NB4 (cell line): Measurements from ENCODE around the gene DIP2C.

Experiments used
- DNase-seq: peaks from one replicate; pipeline ENCODE4 v3.0.0; 2010; ENCODE audit warnings: low read depth
- H3K4me3 ChIP-seq: one replicate; pipeline ENCODE4 v1.5.1; 2011; ENCODE audit warnings: mild to moderate bottlenecking, low read depth, low read length, moderate library complexity
- CTCF ChIP-seq: IDR thresholded peaks from one replicate; pipeline ENCODE4 v1.5.1; 2012; ENCODE audit warnings: low read depth, low read length
- MAX ChIP-seq: IDR thresholded peaks from 2 replicates; pipeline ENCODE4 v1.6.1; 2011; ENCODE audit warnings: low read depth, low read length
- MYC ChIP-seq: IDR thresholded peaks from 2 replicates; pipeline ENCODE4 v1.6.1; 2011; ENCODE audit warnings: low read depth, low read length
- POLR2A ChIP-seq: IDR thresholded peaks from 2 replicates; pipeline ENCODE4 v1.6.1; 2011; ENCODE audit warnings: mild to moderate bottlenecking; ENCODE audit not compliant: insufficient read length; ENCODE audit errors: extremely low read depth

Gene DIP2C

GRCh38 chr10:297567-297966, 391.9 kb downstream of the DIP2C start:
- H3K4me3 ChIP-seq = no peak overlapping the region
- TF ChIP-seq POLR2A (no peak), CTCF (no peak), MAX (no peak), MYC (no peak)
- DNase-seq = no peak

DNA sequence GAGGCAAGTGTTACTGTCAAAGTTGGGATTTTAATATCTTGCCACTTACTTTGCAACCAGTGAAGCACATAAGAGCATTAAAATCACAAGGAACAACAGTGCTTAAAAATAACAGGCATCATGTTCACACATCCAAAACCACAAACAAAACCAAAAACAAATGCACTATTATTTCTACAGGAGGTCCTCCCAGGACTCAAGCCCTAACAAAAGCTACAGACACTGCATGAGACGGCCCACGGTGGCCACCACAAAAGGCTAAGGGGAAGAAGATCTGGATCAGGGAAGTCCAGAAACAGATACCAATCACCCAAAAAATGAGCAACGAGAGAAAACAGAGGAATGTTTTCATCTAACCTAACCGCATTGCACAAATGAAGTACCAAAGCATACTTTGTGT, 395.8 kb downstream of the DIP2C start:
- no peak for TF ChIP-seq MAX
- TF ChIP-seq CTCF = no peak
- no peak for TF ChIP-seq MYC
- no peak for TF ChIP-seq POLR2A
- no peak overlapping the region for H3K4me3 ChIP-seq
- no peak for DNase-seq

DNA sequence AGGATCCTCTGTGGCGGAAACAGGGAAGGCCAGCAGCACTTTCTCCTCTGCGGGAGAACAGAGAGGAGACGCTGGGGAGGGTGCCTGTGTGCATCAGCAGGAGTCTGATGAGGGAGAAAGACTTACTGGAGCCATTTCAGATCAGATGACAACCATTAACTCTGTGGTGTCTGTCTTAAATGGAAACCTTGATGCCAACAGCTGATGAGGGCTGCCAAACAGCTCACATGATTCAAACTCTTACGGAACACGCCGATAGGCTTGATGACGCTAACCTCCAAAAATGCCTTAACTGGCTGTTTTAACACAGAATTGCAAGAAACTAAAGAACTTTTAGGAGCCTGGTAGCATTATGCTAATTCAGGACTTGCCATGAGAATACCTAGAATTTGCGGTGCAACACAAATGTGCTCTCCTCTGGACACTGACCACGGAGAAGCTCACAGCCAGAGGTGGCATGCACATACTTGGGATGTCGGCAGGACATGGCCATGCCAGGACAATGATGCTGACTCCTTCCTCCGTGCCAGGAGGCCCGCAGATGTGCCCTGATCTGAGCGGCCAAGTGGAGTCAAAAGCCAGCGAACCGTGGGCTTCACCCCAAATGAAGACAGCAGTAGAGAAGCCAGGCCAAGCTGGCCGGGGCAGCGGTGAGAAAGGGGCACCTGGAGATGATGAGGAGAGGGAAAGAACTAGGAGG, 399.3 kb downstream of the DIP2C start:
- no peak for DNase-seq
- no peak overlapping the region for H3K4me3 ChIP-seq
- TF ChIP-seq MAX (no peak), POLR2A (no peak)

DNA sequence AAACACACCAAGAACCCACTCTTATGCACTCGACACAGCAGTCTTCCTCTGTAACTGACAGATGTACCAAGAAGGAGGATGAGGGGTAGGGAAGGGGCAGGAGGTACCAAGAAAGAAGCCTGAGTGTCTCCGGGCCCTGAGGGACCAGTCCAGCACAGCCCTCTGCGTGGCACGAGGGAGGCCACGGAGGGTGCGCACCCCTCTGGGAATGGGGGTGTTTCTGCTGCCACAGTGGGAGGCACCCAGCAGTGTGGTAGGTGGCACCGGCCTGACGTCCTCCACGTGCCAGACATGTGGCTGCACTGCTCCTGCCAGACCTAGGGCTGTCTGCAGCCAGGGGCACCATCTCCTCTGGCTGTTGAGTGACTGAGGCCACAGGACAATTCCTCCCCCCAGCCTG, 399.9 kb downstream of the DIP2C start:
- no peak for TF ChIP-seq POLR2A
- no peak for TF ChIP-seq CTCF
- TF ChIP-seq MAX = no peak
- TF ChIP-seq MYC = no peak
- no peak overlapping the region for H3K4me3 ChIP-seq
- DNase-seq = no peak

GRCh38 chr10:288316-289200, 400.9 kb downstream of the DIP2C start:
- no peak overlapping the region for H3K4me3 ChIP-seq
- no peak for DNase-seq
- no peak for TF ChIP-seq MYC
- TF ChIP-seq POLR2A = no peak
- TF ChIP-seq CTCF = no peak
- no peak for TF ChIP-seq MAX

GRCh38 chr10:287814-288213, 401.7 kb downstream of the DIP2C start:
- no peak overlapping the region for H3K4me3 ChIP-seq
- TF ChIP-seq MAX (no peak), CTCF (no peak), MYC (no peak), POLR2A (no peak)
- no peak for DNase-seq
